Nephron (organoid): Measurements from ENCODE around the gene NKG7.

ENCODE experiments used
- H3K27ac Mint-ChIP-seq, 3 experiments: 2 replicates each; pipeline ENCODE4 v1.8.0; 2020; ENCODE audit warnings: mixed read lengths in 3 of 3, mild to moderate bottlenecking in 2 of 3, moderate library complexity in 1 of 3
- H3K27me3 Mint-ChIP-seq: 2 replicates; pipeline ENCODE4 v1.8.0; 2021; ENCODE audit warnings: low read depth, mild to moderate bottlenecking, moderate library complexity, mixed read lengths
- H3K36me3 Mint-ChIP-seq: 2 replicates; pipeline ENCODE4 v1.8.0; 2020; ENCODE audit warnings: low read depth, mixed read lengths
- H3K4me1 Mint-ChIP-seq: 2 replicates; pipeline ENCODE4 v1.8.0; 2020; ENCODE audit warnings: mixed read lengths
- H3K4me3 Mint-ChIP-seq, 3 experiments: 2 replicates each; pipeline ENCODE4 v1.8.0; 2020; ENCODE audit warnings: mild to moderate bottlenecking in 3 of 3, mixed read lengths in 3 of 3, moderate library complexity in 2 of 3
- H3K9me3 Mint-ChIP-seq: 2 replicates; pipeline ENCODE4 v1.8.0; 2020; ENCODE audit warnings: mixed read lengths
- CTCF ChIP-seq, 3 experiments: fragments of 200-600 bp; sonication (generic); IDR thresholded peaks; one replicate each; pipeline ENCODE4 v1.5.0; 2021; ENCODE audit warnings: antibody characterized with exemption in 3 of 3; ENCODE audit not compliant: unreplicated experiment in 3 of 3

The NKG7 gene

GRCh38 chr19:51368366-51369282 is 3.8 kb downstream of the NKG7 start, which contains the start of gene CLDND2:
Gene CLDND2, minus strand, starts transcription at chr19:51369003. Its CDS starts 426 bp downstream, at chr19:51368577.
- Mint-ChIP-seq H3K9me3 (no peaks in the 10 kb centered on the region), H3K27ac (peak within 1 kb of the TSS; percentile 98 to 100 (median 99)), H3K4me1 (peaks cover 17% of the 10 kb centered on the region), H3K27me3 (peaks cover 5% of the 10 kb centered on the region), H3K4me3 (peak within 1 kb of the TSS; percentile 98 to 100 (median 99)), H3K36me3 (no peaks in the 10 kb centered on the region)
- peak in 1 of 3 experiments; percentile 8 for TF ChIP-seq CTCF (IDR thresholded peaks at IDR 0.05; ENCODE audit: unreplicated experiment in 3 of 3)

GRCh38 chr19:51367565-51368365 is 4.7 kb downstream of the NKG7 start:
- no peaks in the 10 kb centered on the region for H3K9me3 Mint-ChIP-seq

GRCh38 chr19:51367255-51367564 is 5.2 kb downstream of the NKG7 start:
- H3K4me1 Mint-ChIP-seq = peaks cover 25% of the 10 kb centered on the region
- no peaks in the 10 kb centered on the region for H3K27me3 Mint-ChIP-seq
- no peak for TF ChIP-seq CTCF (IDR thresholded peaks at IDR 0.05; ENCODE audit: unreplicated experiment in 3 of 3)
- H3K36me3 Mint-ChIP-seq = no peaks in the 10 kb centered on the region
- peak overlapping the region; percentile 98 to 100 (median 99) for H3K27ac Mint-ChIP-seq
- peak overlapping the region; percentile 98 to 100 (median 99) for H3K4me3 Mint-ChIP-seq
- no peaks in the 10 kb centered on the region for H3K9me3 Mint-ChIP-seq

More at GRCh38 chr19:51367565-51368365, 4.7 kb downstream of the NKG7 start:
- peaks cover 23% of the 10 kb centered on the region for H3K4me1 Mint-ChIP-seq
- no peaks in the 10 kb centered on the region for H3K27me3 Mint-ChIP-seq
- peak overlapping the region; percentile 98 to 100 (median 99) for H3K27ac Mint-ChIP-seq
- H3K36me3 Mint-ChIP-seq = no peaks in the 10 kb centered on the region
- TF ChIP-seq CTCF (IDR thresholded peaks at IDR 0.05; ENCODE audit: unreplicated experiment in 3 of 3) = peak in 1 of 3 experiments; percentile 2
- peak overlapping the region; percentile 98 to 100 (median 99) for H3K4me3 Mint-ChIP-seq

- H3K9me3 Mint-ChIP-seq = no peaks in the 10 kb centered on the region
- peaks cover 29% of the 10 kb centered on the region for H3K4me1 Mint-ChIP-seq
- H3K4me3 Mint-ChIP-seq = peak overlapping the region; percentile 98 to 100 (median 99)
- no peaks in the 10 kb centered on the region for H3K36me3 Mint-ChIP-seq
- peak overlapping the region; percentile 98 to 100 (median 99) for H3K27ac Mint-ChIP-seq
- H3K27me3 Mint-ChIP-seq = no peaks in the 10 kb centered on the region
- no peak for TF ChIP-seq CTCF (IDR thresholded peaks at IDR 0.05; ENCODE audit: unreplicated experiment in 3 of 3)
These were observed 5.8 kb downstream of the NKG7 start for GRCh38 chr19:51366389-51367254.

GRCh38 chr19:51365965-51366388 is 6.5 kb downstream of the NKG7 start, which contains the start of gene ETFB:
Gene ETFB, minus strand, starts transcription at chr19:51366388. Its CDS starts 62 bp downstream, at chr19:51366326.
- no peaks in the 10 kb centered on the region for H3K36me3 Mint-ChIP-seq
- no peaks in the 10 kb centered on the region for H3K27me3 Mint-ChIP-seq
- peaks cover 29% of the 10 kb centered on the region for H3K4me1 Mint-ChIP-seq
- no peaks in the 10 kb centered on the region for H3K9me3 Mint-ChIP-seq
- peak within 1 kb of the TSS; percentile 98 to 100 (median 99) for H3K4me3 Mint-ChIP-seq
- peak within 1 kb of the TSS; percentile 98 to 100 (median 99) for H3K27ac Mint-ChIP-seq
- no peak for TF ChIP-seq CTCF (IDR thresholded peaks at IDR 0.05; ENCODE audit: unreplicated experiment in 3 of 3)
